ENCODE measurements around the gene NAPA. TPM values are rescaled to one million over a fixed set of nuclear protein-coding genes. Genes with fewer than 3 reads are reported as not detected.
A peak's percentile ranks its signal among the peaks of the same experiment; 100 is the strongest.

Gene NAPA
- total and polyA plus RNA-seq, 3 experiments from 2014 or later: 77.6 to 122 (median 78.0) TPM

- Histone ChIP-seq H3K4me1 (ENCODE audit: insufficient read depth, low read length) (peaks cover 22% of the 10 kb centered on the region), H3K9me3 (ENCODE audit: low read length) (no peaks in the 10 kb centered on the region), H3K36me3 (ENCODE audit: insufficient read depth, low read length) (no peaks in the 10 kb centered on the region), H3K27ac (ENCODE audit: low read depth, low read length) (no peak overlapping the region), H3K4me3 (ENCODE audit: low read length) (no peak overlapping the region), H3K27me3 (ENCODE audit: insufficient read depth, low read length, poor library complexity, severe bottlenecking) (no peaks in the 10 kb centered on the region)
- Mint-ChIP-seq H3K4me3 (no peak overlapping the region), H3K9me3 (no peaks in the 10 kb centered on the region), H3K27ac (peak overlapping the region in 4 of 8 donors; percentile 35 to 99 (median 80)), H3K27me3 (peaks cover 2 to 4% of the 10 kb centered on the region in 2 donors), H3K4me1 (peaks cover 27 to 37% (median 29%) of the 10 kb centered on the region in 3 donors), H3K36me3 (peaks cover 0 to 7% (median 2%) of the 10 kb centered on the region in 3 donors)
- ChIA-PET POLR2A (no interaction called here), CTCF (interaction anchor here (1.2 to 2.0 kb wide), 2 partner anchors 24 to 169 kb away, joined by 3 to 8 read pairs; partner anchors contain the start of gene NAPA)
- DNase-seq: no peak
Observed at GRCh38 chr19:47538812-47539211, 23.9 kb upstream of the NAPA start.

GRCh38 chr19:47537493-47537892 lies 22.6 kb upstream of the NAPA start:
- ChIA-PET CTCF (interaction anchor here (0.6 to 2.0 kb wide), 4 partner anchors 9 to 23 kb away, joined by 3 to 8 read pairs (median 4); partner anchors contain the start of gene NAPA), POLR2A (no interaction called here)
- Mint-ChIP-seq H3K27ac (peak overlapping the region in 5 of 8 donors; percentile 17 to 60 (median 40)), H3K4me1 (peaks cover 26 to 36% (median 29%) of the 10 kb centered on the region in 3 donors), H3K36me3 (peaks cover 0 to 5% (median 2%) of the 10 kb centered on the region in 3 donors), H3K4me3 (no peak overlapping the region), H3K27me3 (peaks cover 0 to 5% of the 10 kb centered on the region in 2 donors), H3K9me3 (no peaks in the 10 kb centered on the region)
- Histone ChIP-seq H3K4me1 (ENCODE audit: insufficient read depth, low read length) (peaks cover 22% of the 10 kb centered on the region), H3K9me3 (ENCODE audit: low read length) (no peaks in the 10 kb centered on the region), H3K27me3 (ENCODE audit: insufficient read depth, low read length, poor library complexity, severe bottlenecking) (no peaks in the 10 kb centered on the region), H3K4me3 (ENCODE audit: low read length) (no peak overlapping the region), H3K27ac (ENCODE audit: low read depth, low read length) (no peak overlapping the region), H3K36me3 (ENCODE audit: insufficient read depth, low read length) (no peaks in the 10 kb centered on the region)
- no peak for DNase-seq

- H3K36me3 ChIP-seq (ENCODE audit: insufficient read depth, low read length): no peaks in the 10 kb centered on the region
- no peaks in the 10 kb centered on the region for H3K27me3 ChIP-seq (ENCODE audit: insufficient read depth, low read length, poor library complexity, severe bottlenecking)
- no peak overlapping the region for H3K4me3 Mint-ChIP-seq
- H3K27ac Mint-ChIP-seq: no peak overlapping the region
- H3K36me3 Mint-ChIP-seq: peaks cover 0 to 2% (median 0%) of the 10 kb centered on the region in 3 donors
- ChIA-PET CTCF (interaction anchor here (2.0 kb wide), 1 partner anchor 19 kb away, joined by 6 read pairs; the partner anchor contains the start of gene NAPA), POLR2A (interaction anchor here (0.6 to 0.7 kb wide), 3 partner anchors 16 to 217 kb away, joined by 3 to 4 read pairs (median 3); no protein-coding TSS in a partner anchor)
- peaks cover 0 to 3% of the 10 kb centered on the region in 2 donors for H3K27me3 Mint-ChIP-seq
- H3K9me3 ChIP-seq (ENCODE audit: low read length): no peaks in the 10 kb centered on the region
- peaks cover 2 to 8% (median 4%) of the 10 kb centered on the region in 3 donors for H3K4me1 Mint-ChIP-seq
- no peak overlapping the region for H3K27ac ChIP-seq (ENCODE audit: low read depth, low read length)
- no peak overlapping the region for H3K4me3 ChIP-seq (ENCODE audit: low read length)
- no peaks in the 10 kb centered on the region for H3K4me1 ChIP-seq (ENCODE audit: insufficient read depth, low read length)
- DNase-seq: no peak
- H3K9me3 Mint-ChIP-seq: no peaks in the 10 kb centered on the region
Observed at GRCh38 chr19:47534628-47535027, 19.8 kb upstream of the NAPA start.

- Mint-ChIP-seq H3K9me3 (no peaks in the 10 kb centered on the region), H3K36me3 (peaks cover 0 to 2% (median 0%) of the 10 kb centered on the region in 3 donors), H3K27ac (peak overlapping the region in 1 of 8 donors; percentile 23), H3K4me3 (no peak overlapping the region), H3K4me1 (no peaks in the 10 kb centered on the region), H3K27me3 (peaks cover 2 to 3% of the 10 kb centered on the region in 2 donors)
- H3K9me3 ChIP-seq (ENCODE audit: low read length): no peaks in the 10 kb centered on the region
- no peaks in the 10 kb centered on the region for H3K27me3 ChIP-seq (ENCODE audit: insufficient read depth, low read length, poor library complexity, severe bottlenecking)
- no peaks in the 10 kb centered on the region for H3K4me1 ChIP-seq (ENCODE audit: insufficient read depth, low read length)
- no peaks in the 10 kb centered on the region for H3K36me3 ChIP-seq (ENCODE audit: insufficient read depth, low read length)
- H3K4me3 ChIP-seq (ENCODE audit: low read length): no peak overlapping the region
- H3K27ac ChIP-seq (ENCODE audit: low read depth, low read length): no peak overlapping the region
- no peak for DNase-seq
- POLR2A ChIA-PET: interaction anchor here (0.6 kb wide), 1 partner anchor 316 kb away, joined by 3 read pairs; no protein-coding TSS in a partner anchor
- CTCF ChIA-PET: interaction anchor here (1.5 kb wide), 1 partner anchor 16 kb away, joined by 7 read pairs; the partner anchor contains the start of gene NAPA
Observed at GRCh38 chr19:47531640-47532387, 17.0 kb upstream of the NAPA start.

GRCh38 chr19:47529018-47529742 lies 14.3 kb upstream of the NAPA start:
- Histone ChIP-seq H3K36me3 (ENCODE audit: insufficient read depth, low read length) (no peaks in the 10 kb centered on the region), H3K27me3 (ENCODE audit: insufficient read depth, low read length, poor library complexity, severe bottlenecking) (no peaks in the 10 kb centered on the region), H3K4me3 (ENCODE audit: low read length) (no peak overlapping the region), H3K9me3 (ENCODE audit: low read length) (no peaks in the 10 kb centered on the region), H3K4me1 (ENCODE audit: insufficient read depth, low read length) (no peaks in the 10 kb centered on the region), H3K27ac (ENCODE audit: low read depth, low read length) (no peak overlapping the region)
- Mint-ChIP-seq H3K4me3 (no peak overlapping the region), H3K9me3 (no peaks in the 10 kb centered on the region), H3K36me3 (no peaks in the 10 kb centered on the region), H3K4me1 (no peaks in the 10 kb centered on the region), H3K27ac (no peak overlapping the region), H3K27me3 (peaks cover 3% of the 10 kb centered on the region in 2 donors)
- no peak for DNase-seq
- CTCF ChIA-PET: interaction anchor here (1.2 kb wide), 1 partner anchor 14 kb away, joined by 6 read pairs; the partner anchor contains the start of gene NAPA
- POLR2A ChIA-PET: no interaction called here

GRCh38 chr19:47526798-47527197 lies 11.9 kb upstream of the NAPA start:
- Histone ChIP-seq H3K9me3 (ENCODE audit: low read length) (no peaks in the 10 kb centered on the region), H3K4me3 (ENCODE audit: low read length) (no peak overlapping the region), H3K27me3 (ENCODE audit: insufficient read depth, low read length, poor library complexity, severe bottlenecking) (no peaks in the 10 kb centered on the region), H3K4me1 (ENCODE audit: insufficient read depth, low read length) (peaks cover 7% of the 10 kb centered on the region), H3K27ac (ENCODE audit: low read depth, low read length) (no peak overlapping the region), H3K36me3 (ENCODE audit: insufficient read depth, low read length) (no peaks in the 10 kb centered on the region)
- POLR2A ChIA-PET: no interaction called here
- H3K27ac Mint-ChIP-seq: no peak overlapping the region
- H3K9me3 Mint-ChIP-seq: no peaks in the 10 kb centered on the region
- CTCF ChIA-PET: no interaction called here
- no peaks in the 10 kb centered on the region for H3K36me3 Mint-ChIP-seq
- peaks cover 4 to 16% of the 10 kb centered on the region in 2 donors for H3K27me3 Mint-ChIP-seq
- no peak overlapping the region for H3K4me3 Mint-ChIP-seq
- H3K4me1 Mint-ChIP-seq: peaks cover 5 to 6% (median 5%) of the 10 kb centered on the region in 3 donors
- DNase-seq: no peak

GRCh38 chr19:47523473-47523872 lies 8.6 kb upstream of the NAPA start:
- H3K4me3 ChIP-seq (ENCODE audit: low read length): no peak overlapping the region
- peaks cover 18% of the 10 kb centered on the region for H3K4me1 ChIP-seq (ENCODE audit: insufficient read depth, low read length)
- ChIA-PET CTCF (interaction anchor here (0.7 to 1.7 kb wide), 2 partner anchors 8 to 176 kb away, joined by 3 to 6 read pairs; partner anchors contain the start of gene NAPA), POLR2A (interaction anchor here (0.6 to 0.7 kb wide), 2 partner anchors 11 to 78 kb away, joined by 3 to 7 read pairs; no protein-coding TSS in a partner anchor)
- H3K9me3 ChIP-seq (ENCODE audit: low read length): no peaks in the 10 kb centered on the region
- Mint-ChIP-seq H3K4me3 (no peak overlapping the region), H3K36me3 (no peaks in the 10 kb centered on the region), H3K27me3 (peaks cover 4 to 22% of the 10 kb centered on the region in 2 donors), H3K27ac (peak overlapping the region in 3 of 8 donors; percentile 36 to 57 (median 50)), H3K9me3 (no peaks in the 10 kb centered on the region), H3K4me1 (peaks cover 15 to 27% (median 22%) of the 10 kb centered on the region in 3 donors)
- no peak overlapping the region for H3K27ac ChIP-seq (ENCODE audit: low read depth, low read length)
- no peak for DNase-seq
- H3K27me3 ChIP-seq (ENCODE audit: insufficient read depth, low read length, poor library complexity, severe bottlenecking): peaks cover 4% of the 10 kb centered on the region
- H3K36me3 ChIP-seq (ENCODE audit: insufficient read depth, low read length): no peaks in the 10 kb centered on the region

Measured in CD8-positive, alpha-beta memory T cell (primary cell).